Body of pancreas (tissue), 4 donors: Measurements from ENCODE around the gene ENO4.

Source experiments
- CTCF ChIP-seq, 7 experiments: fragments of 450-650 bp in 4 of 7; fragments of 200-600 bp in 3 of 7; sonication (generic) in 3 of 7; IDR thresholded peaks; one replicate each; pipeline ENCODE4 v1.5.1; 2016 to 2019; ENCODE audit warnings: antibody characterized with exemption in 7 of 7
- POLR2A ChIP-seq, 3 donors: fragments of 450-650 bp; IDR thresholded peaks; one replicate each; pipeline ENCODE4 v1.6.1; 2016; ENCODE audit warnings: antibody characterized with exemption in 3 of 3, mild to moderate bottlenecking in 2 of 3

- no peak for TF ChIP-seq CTCF (IDR thresholded peaks at IDR 0.05)
- TF ChIP-seq POLR2A (IDR thresholded peaks at IDR 0.05) = no peak
These were observed 30.5 kb downstream of the ENO4 start for GRCh38 chr10:116879817-116880216.
